ENCODE measurements around the gene CDT1.

Gene CDT1

GRCh38 chr16:88803264-88803987 lies at the start of gene CDT1:
Gene CDT1, plus strand, starts transcription at chr16:88803789. Its CDS starts 43 bp downstream, at chr16:88803832.
- peak; percentile 86 for DNase-seq (ENCODE audit: low read depth)

DNA sequence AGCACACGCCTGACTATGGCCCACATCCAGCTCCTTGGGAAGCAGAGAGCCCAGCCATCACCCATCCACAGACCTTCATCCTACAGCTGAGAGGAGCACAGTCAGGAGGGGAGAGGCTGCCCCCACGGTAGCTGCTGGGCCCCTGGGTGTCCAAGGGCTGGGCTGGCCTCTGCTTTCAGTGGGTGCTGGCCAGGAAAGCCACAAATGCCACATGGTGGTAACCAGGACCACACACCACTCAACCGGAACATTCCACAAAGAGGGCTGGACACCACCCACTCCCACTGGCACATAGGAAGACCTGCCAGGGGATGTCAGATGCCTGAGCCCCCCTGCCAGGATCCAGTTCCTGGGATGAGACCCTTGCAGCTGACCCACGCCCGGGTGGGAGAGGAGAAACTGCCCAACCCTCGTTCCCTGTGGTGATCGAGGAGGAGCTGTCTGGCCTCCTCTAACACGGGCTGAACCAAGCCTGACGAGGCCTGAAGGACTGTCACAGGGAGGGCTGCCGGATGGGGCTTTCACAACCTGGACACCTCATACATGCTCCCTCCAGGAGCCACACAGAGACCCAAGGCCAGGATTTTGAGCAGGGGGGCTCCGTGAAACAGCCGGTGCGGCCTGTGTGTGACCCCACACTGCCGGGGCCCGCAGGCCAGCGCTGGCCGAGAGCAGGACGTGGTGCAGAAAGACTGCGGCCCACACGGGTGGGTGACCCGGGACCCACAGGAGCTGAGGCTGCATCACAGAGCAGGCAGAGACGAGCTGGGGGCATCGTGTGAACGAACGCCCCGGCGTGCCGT lies 49.3 kb upstream of the CDT1 start:
- no peak for DNase-seq (ENCODE audit: low read depth)

DNA sequence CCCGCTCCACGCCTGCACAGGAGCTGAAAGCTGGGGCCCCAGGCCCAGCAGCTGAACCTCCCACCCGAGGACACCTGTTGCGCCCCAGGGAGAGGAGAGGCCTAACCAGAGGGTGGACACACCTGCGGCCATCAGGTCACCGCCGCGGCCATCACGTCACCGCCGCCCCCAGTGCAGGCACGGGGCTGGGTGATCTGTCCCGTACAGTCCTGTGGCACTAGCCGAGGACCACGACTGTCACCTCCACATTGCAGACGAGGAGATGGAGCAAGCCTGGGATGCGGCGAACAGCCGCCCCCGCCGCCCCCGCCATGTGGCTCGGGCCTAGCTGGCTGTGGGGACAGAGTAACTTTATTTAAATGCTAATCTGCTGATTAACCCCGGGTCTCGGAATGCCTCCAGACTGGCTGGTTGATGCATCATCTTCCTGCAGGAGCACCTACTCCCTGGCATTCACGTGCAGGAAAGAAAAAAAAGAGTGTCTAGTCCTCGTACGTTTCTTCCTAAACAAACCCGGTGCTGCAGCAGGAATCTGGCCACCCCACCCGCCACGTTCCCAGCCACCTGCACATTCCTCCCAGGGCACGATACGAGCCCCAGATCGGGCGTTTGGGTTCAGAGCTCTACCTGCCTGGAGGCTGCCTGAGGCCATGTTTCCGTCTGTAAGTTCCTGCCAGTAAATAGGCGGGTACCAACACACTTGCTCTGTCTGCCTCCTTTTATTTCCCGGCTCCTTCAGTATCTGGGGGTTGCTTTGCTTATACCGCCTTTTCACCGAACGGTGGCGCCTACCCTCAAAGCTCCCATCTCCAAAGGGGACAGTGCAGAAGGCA lies 48.5 kb upstream of the CDT1 start:
- DNase-seq (ENCODE audit: low read depth): no peak

GRCh38 chr16:88755745-88756443 lies 47.7 kb upstream of the CDT1 start:
- no peak for DNase-seq (ENCODE audit: low read depth)

DNA sequence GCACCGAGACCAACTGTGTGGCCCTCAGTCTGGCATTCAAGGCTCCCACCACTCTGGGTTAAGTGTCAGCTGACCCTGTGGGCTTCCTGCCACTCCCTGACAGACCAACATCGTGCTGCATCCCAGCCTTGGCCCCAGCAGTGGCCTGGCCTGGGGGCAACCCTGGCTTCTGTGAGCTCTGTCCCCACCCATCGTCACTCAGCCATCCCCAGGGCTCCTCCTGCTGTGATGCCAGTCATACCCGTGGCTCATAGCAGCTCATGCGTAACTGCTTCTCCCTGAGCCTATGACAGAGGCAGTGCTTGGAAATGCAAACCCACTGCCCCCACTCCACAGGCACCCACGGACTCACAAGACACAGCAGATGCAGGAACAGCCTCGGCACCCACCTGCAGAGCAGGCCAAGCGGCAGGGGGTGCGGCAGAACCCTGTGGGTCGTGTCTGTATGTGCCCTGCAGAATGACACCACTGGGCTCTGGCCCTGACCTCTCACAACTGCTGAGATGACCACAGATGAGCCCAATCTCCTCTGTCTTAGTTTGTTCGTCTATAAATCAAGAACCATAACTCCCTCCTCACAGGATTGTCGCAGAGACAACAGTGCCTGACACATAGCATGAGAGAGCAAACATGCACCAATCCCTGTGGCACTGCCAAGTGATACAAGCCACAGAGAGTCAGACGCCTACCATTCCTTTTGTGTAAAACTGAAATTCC lies 45.2 kb upstream of the CDT1 start:
- no peak for DNase-seq (ENCODE audit: low read depth)

DNA sequence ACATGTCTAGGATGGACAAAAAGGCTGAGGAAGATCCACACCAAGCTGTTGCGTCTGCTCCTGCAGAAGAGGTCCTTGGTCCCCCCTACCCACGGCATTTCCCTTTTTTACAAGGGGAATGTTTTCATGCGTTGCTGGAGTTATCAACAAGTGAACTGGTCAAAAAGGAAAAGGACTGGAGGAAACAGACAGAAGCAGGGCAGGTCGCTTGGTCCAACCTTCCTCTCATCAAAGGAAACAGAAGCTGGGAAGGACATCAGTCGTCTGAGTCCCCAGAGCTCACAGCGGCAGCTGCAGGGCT lies 44.7 kb upstream of the CDT1 start:
- no peak for DNase-seq (ENCODE audit: low read depth)

DNA sequence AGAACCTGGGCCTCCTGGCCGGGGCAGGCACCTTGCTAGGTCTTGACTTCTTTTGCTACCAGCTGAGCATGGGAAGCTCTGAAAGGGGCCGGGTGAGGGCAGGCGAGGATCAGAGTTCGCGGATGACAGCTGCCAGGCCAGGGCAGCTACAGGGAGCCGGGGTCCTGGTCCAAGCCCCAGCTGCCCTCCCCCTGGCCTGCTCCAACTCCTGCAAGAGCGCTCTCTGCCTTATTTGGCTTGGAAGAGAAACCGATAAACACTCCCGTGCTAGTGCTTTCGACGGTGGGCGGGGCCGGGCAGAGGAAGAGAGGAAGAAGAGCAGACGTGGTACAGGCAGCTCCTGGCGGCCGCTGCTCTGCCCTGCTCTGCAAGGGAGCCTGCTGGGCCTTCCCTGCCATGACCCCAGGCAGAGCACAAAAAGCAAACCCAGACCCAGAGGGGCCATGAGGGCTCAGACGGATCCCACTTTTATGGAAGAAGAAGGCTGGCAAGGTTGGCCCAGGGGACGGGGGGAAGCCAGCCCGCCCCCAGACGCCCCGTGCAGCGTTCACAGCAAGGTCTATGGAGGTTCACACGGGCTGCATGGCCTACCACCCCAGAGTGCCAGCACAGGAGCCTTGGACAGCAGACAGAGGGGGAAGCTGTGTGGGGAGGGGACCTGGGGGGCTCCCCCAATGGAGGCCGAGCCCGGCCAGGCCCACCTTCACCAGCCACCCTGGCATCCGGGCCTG lies 44.2 kb upstream of the CDT1 start:
- peak; percentile 36 for DNase-seq (ENCODE audit: low read depth)

GRCh38 chr16:88759976-88760350 lies 43.6 kb upstream of the CDT1 start:
- no peak for DNase-seq (ENCODE audit: low read depth)

DNA sequence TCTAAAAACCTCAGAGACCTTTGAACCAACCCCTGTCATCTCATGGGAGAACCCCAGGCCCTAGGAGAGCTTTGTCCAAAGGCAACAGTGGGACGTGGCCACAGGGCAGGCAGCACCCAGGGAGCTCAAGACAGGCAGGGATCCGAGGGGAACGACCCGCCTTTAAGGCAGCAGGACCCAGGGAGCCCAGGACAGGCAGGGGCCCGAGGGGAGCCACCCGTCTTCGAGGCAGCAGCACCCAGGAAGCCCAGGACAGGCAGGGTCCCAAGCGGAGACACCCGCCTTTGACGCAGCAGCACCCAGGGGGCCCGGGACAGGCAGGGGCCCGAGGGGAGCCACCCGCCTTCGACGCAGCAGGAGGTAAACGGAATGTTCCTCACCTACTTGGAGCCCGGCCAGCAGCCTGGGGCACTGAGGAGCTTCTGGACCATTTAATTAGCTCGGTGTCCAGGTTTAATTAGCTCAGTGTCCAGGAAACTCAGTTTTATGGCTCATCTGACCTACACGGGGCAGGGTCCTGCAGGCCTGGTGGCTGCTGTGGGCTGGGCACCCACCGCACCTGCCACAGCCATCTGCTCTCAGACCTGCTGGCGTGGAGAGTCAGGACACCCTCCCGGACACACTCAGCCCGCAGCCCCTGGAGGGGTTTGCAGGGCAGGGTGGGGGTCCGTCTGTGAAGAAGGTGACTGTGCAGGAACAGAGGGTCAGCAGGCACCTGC lies 43.0 kb upstream of the CDT1 start:
- no peak for DNase-seq (ENCODE audit: low read depth)

DNA sequence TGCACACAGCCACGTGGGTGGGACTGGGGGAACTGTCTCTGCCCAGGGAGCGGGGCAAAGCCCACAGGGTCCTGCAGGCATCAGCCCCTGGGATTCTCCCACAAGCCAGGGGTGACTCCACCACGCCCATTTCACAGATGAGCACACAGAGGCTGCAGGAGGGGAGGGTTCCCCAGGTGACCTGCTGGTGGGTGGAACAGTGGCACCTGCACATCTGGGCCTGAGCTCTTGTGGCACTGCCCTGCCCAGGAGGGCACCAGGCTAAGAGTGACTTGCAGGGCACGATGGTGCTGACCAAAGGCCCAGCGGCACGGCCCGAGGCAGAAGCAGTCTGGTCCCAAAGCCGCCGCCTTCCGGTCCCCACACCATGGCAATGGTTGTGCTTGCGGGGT lies 42.5 kb upstream of the CDT1 start:
- DNase-seq (ENCODE audit: low read depth): no peak

GRCh38 chr16:88761830-88762229 lies 41.8 kb upstream of the CDT1 start:
- DNase-seq (ENCODE audit: low read depth): no peak

GRCh38 chr16:88762258-88762870 lies 41.2 kb upstream of the CDT1 start:
- DNase-seq (ENCODE audit: low read depth): no peak

GRCh38 chr16:88762941-88763340 lies 40.6 kb upstream of the CDT1 start:
- no peak for DNase-seq (ENCODE audit: low read depth)

- DNase-seq (ENCODE audit: low read depth): no peak
These were observed 40.0 kb upstream of the CDT1 start for GRCh38 chr16:88763502-88764053.

DNA sequence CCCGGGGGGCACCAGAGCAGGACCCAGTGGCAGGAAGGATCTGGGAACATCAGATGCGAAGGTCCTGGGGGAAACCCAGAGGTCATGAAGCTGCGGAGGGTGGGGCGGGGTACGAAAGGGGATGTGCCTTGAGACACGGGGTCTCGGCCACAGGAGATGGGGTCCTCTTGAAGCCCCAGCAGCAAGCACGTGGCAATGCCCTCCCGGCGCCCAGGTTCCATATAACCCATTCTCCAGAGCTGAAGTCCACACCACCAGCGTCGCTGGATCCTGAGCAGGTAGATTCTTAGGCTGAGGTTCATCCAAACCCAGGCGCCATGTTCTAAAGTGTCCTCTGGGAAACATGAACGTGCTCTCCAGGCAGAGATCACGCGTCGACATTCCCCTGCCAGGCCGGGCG lies 39.5 kb upstream of the CDT1 start:
- no peak for DNase-seq (ENCODE audit: low read depth)

- DNase-seq (ENCODE audit: low read depth): no peak
These were observed 38.7 kb upstream of the CDT1 start for GRCh38 chr16:88764913-88765349.

GRCh38 chr16:88766975-88767374 lies 36.6 kb upstream of the CDT1 start:
- no peak for DNase-seq (ENCODE audit: low read depth)

DNA sequence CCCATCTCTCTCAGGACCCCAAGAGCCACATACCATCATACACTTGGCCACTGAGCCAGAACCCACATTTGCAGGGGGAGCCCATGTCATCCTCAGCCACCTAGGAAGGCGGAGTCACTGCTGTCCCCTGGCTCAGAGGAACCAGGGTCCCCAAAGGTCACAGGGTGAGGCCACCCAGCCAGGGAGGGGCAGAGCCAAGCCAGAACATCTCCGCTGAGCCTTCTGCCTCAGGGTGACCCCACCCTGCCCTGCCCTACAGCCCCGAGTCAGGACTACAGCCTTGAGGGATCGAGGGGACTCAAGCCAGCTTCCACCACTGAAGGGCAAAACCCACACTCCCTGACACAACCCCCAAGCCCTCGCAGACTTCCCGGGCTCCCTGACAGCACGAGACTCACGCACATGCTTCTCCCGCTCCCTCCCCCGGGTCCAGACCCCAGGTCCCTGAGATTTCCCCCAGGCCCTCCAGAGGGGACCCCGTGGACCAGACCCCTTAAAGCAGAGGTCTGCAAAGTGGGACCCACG lies 36.0 kb upstream of the CDT1 start:
- DNase-seq (ENCODE audit: low read depth): no peak

Data from activated T-helper 1 cell treated with Interleukin-2 at 50 U/mL for 16 hours (primary cell).